SK-N-SH (cell line): ENCODE data around the gene TNNT2. TPM values are rescaled to one million over a fixed set of nuclear protein-coding genes. Genes with fewer than 3 reads are reported as not detected.

Experiments used
- CTCF ChIA-PET: fragments of 300-600, 350-600 bp; formaldehyde crosslinking; extraction: SDS; loops from one replicate; lab custom pipeline; 2021; lab: Yijun Ruan, JAX
- POLR2A ChIA-PET: fragments of 350-600 bp; sonication (Branson Sonifier 250); formaldehyde crosslinking; extraction: SDS; loops from one replicate; lab custom pipeline; 2020; ENCODE audit warnings: antibody characterized with exemption, inconsistent platforms; lab: Yijun Ruan, JAX
- DNase-seq: peaks from one replicate; pipeline ENCODE4 v3.0.0; 2012
- H2AFZ ChIP-seq: fragments of 200-600 bp; sonication (generic); 2 replicates; pipeline ENCODE4 v1.8.1; 2016; ENCODE audit warnings: antibody characterized with exemption, mild to moderate bottlenecking, low read depth
- H3F3A ChIP-seq: fragments of 200-600 bp; sonication (generic); replicated peaks from 2 replicates; pipeline ENCODE3; 2016; ENCODE audit warnings: antibody characterized with exemption, mild to moderate bottlenecking; ENCODE audit not compliant: insufficient read depth
- H3K27ac ChIP-seq, 2 experiments: fragments of 200-500 bp in 1 of 2; fragments of 200-600 bp in 1 of 2; sonication (Bioruptor generic) in 1 of 2; sonication (generic), shearing (Covaris generic) in 1 of 2; 2 replicates each; pipeline versions ENCODE4 v1.5.1 to v1.6.1; 2014 to 2016; ENCODE audit warnings: low read depth in 2 of 2, inconsistent platforms in 1 of 2, low read length in 1 of 2, mild to moderate bottlenecking in 1 of 2, mixed read lengths in 1 of 2
- H3K27me3 ChIP-seq: fragments of 200-600 bp; sonication (generic), shearing (Covaris generic); 2 replicates; pipeline ENCODE4 v1.6.1; 2016; ENCODE audit warnings: mixed run types; ENCODE audit not compliant: insufficient read depth
- H3K36me3 ChIP-seq, 2 experiments: fragments of 200-500 bp in 1 of 2; fragments of 200-600 bp in 1 of 2; sonication (Bioruptor generic) in 1 of 2; sonication (generic) in 1 of 2; replicated peaks in 1 of 2; 2 replicates each; pipeline versions ENCODE3 to v1.5.1; 2014 to 2016; ENCODE audit warnings: low read length in 1 of 2, mild to moderate bottlenecking in 1 of 2; ENCODE audit not compliant: insufficient read depth in 2 of 2, control insufficient read depth in 1 of 2
- H3K4me1 ChIP-seq, 2 experiments: fragments of 200-500 bp in 1 of 2; fragments of 200-600 bp in 1 of 2; sonication (Bioruptor generic) in 1 of 2; sonication (generic), shearing (Covaris generic) in 1 of 2; 2 replicates each; pipeline versions ENCODE4 v1.5.1 to v1.6.1; 2014 to 2016; ENCODE audit warnings: low read depth in 1 of 2, low read length in 1 of 2, mixed run types in 1 of 2; ENCODE audit not compliant: insufficient read depth in 2 of 2, control insufficient read depth in 1 of 2
- H3K4me2 ChIP-seq: fragments of 200-600 bp; sonication (generic), shearing (Covaris generic); 2 replicates; pipeline ENCODE4 v1.6.1; 2017; ENCODE audit warnings: mixed run types
- H3K4me3 ChIP-seq, 2 experiments: fragments of 200-500 bp in 1 of 2; fragments of 200-600 bp in 1 of 2; sonication (Bioruptor generic) in 1 of 2; sonication (generic), shearing (Covaris generic) in 1 of 2; 2 replicates each; pipeline versions ENCODE4 v1.5.1 to v1.8.1; 2014 to 2016; ENCODE audit warnings: low read depth in 2 of 2, inconsistent platforms in 1 of 2, low read length in 1 of 2, mild to moderate bottlenecking in 1 of 2, mixed read lengths in 1 of 2, moderate library complexity in 1 of 2
- H3K79me2 ChIP-seq: fragments of 200-600 bp; sonication (generic); 2 replicates; pipeline ENCODE4 v1.8.1; 2017; ENCODE audit warnings: mild to moderate bottlenecking; ENCODE audit not compliant: insufficient read depth
- H3K9ac ChIP-seq: fragments of 200-600 bp; sonication (generic); 2 replicates; pipeline ENCODE4 v1.6.1; 2017; ENCODE audit warnings: mixed run types
- H3K9me2 ChIP-seq: fragments of 200-600 bp; sonication (generic); 2 replicates; pipeline ENCODE4 v1.6.1; 2017; ENCODE audit warnings: mixed run types
- H3K9me3 ChIP-seq: fragments of 200-600 bp; sonication (generic); 2 replicates; pipeline ENCODE4 v1.6.1; 2017; ENCODE audit warnings: mixed run types, mild to moderate bottlenecking, moderate library complexity
- H4K20me1 ChIP-seq: fragments of 200-600 bp; sonication (generic); 2 replicates; pipeline ENCODE4 v1.6.1; 2017; ENCODE audit warnings: mild to moderate bottlenecking, mixed run types; ENCODE audit not compliant: insufficient read depth
- CHD2 ChIP-seq: fragments of 150-350 bp; IDR thresholded peaks from 2 replicates; pipeline ENCODE4 v1.6.1; 2018; ENCODE audit warnings: low read length; ENCODE audit not compliant: partially characterized antibody
- CTCF ChIP-seq: fragments of 200-600 bp; sonication (generic); IDR thresholded peaks from 2 replicates; pipeline ENCODE4 v1.6.1; 2017; ENCODE audit warnings: antibody characterized with exemption, mild to moderate bottlenecking, moderate library complexity
- ELF1 ChIP-seq: IDR thresholded peaks from 2 replicates; pipeline ENCODE4 v1.4.0; 2012
- EZH2phosphoT487 ChIP-seq: fragments of 200-600 bp; sonication (generic); IDR thresholded peaks from 2 replicates; pipeline ENCODE4 v1.6.1; 2017; ENCODE audit warnings: low read depth, mixed run types, mild to moderate bottlenecking, antibody characterized with exemption, moderate library complexity, borderline replicate concordance
- FOXM1 ChIP-seq: IDR thresholded peaks from 2 replicates; pipeline ENCODE4 v1.4.0; 2012; ENCODE audit warnings: low read depth, mild to moderate bottlenecking
- GABPA ChIP-seq: IDR thresholded peaks from 2 replicates; pipeline ENCODE4 v1.4.0; 2012; ENCODE audit warnings: low read depth, mild to moderate bottlenecking
- MEF2A ChIP-seq: IDR thresholded peaks from 2 replicates; pipeline ENCODE4 v1.4.0; 2012; ENCODE audit warnings: low read depth, borderline replicate concordance
- NFIC ChIP-seq: IDR thresholded peaks from 2 replicates; pipeline ENCODE4 v1.4.0; 2012; ENCODE audit warnings: borderline replicate concordance
- RAD21 ChIP-seq: IDR thresholded peaks from 2 replicates; pipeline ENCODE4 v1.6.1; 2012; ENCODE audit warnings: mild to moderate bottlenecking, low read length
- RCOR1 ChIP-seq: fragments of 150-350 bp; IDR thresholded peaks from 2 replicates; pipeline ENCODE4 v1.6.1; 2017; ENCODE audit warnings: antibody characterized with exemption, low read length
- SMC3 ChIP-seq: IDR thresholded peaks from 2 replicates; pipeline ENCODE4 v1.6.1; 2012; ENCODE audit warnings: low read depth, low read length, improper control_type of control experiment
- TCF12 ChIP-seq: IDR thresholded peaks from 2 replicates; pipeline ENCODE4 v1.4.0; 2012
- USF2 ChIP-seq: fragments of 150-350 bp; IDR thresholded peaks from 2 replicates; pipeline ENCODE4 v1.6.1; 2017; ENCODE audit warnings: antibody characterized with exemption, low read length, low read depth, borderline replicate concordance
- WGBS: methylation state at CpG from one replicate; pipeline ENCODE4 v1.1.6; 2017; ENCODE audit warnings: low lambda C conversion rate; 5-methylcytosine and 5-hydroxymethylcytosine counted together
- polyA plus RNA-seq, 3 experiments: library from polyadenylated mRNA; depleted of rRNA; stranded (reverse); fragments of >200 nt; gene quantifications; 2 replicates each; pipeline ENCODE4 v1.2.3, GENCODE V29; 2012

Gene TNNT2
- polyA plus RNA-seq, 1 of the 3 experiments (the other 2 are of a cell fraction): 0.33 TPM

- TF ChIP-seq USF2: no peak
- no peak for TF ChIP-seq CHD2
- TF ChIP-seq ELF1: no peak
- no peak for TF ChIP-seq EZH2phosphoT487
- TF ChIP-seq GABPA: no peak
- TF ChIP-seq FOXM1: no peak
- TF ChIP-seq NFIC: no peak
Observed at GRCh38 chr1:201409440-201409839, 32.0 kb upstream of the TNNT2 start (continued).

GRCh38 chr1:201408834-201409200 lies 31.3 kb upstream of the TNNT2 start:
- Histone ChIP-seq H3K4me3 (no peak overlapping the region), H2AFZ (no peak overlapping the region), H3K9me2 (no peaks in the 10 kb centered on the region), H3K4me2 (no peak overlapping the region), H3K27me3 (peaks cover 26% of the 10 kb centered on the region; the same call in 1 of the 2 replicates), H3K79me2 (no peaks in the 10 kb centered on the region), H4K20me1 (no peaks in the 10 kb centered on the region), H3F3A (no peaks in the 10 kb centered on the region), H3K9me3 (no peaks in the 10 kb centered on the region), H3K27ac (no peak overlapping the region), H3K9ac (no peak overlapping the region), H3K4me1 (peaks cover 0 to 8% of the 10 kb centered on the region in 2 experiments; a peak in 1 of 4 replicates), H3K36me3 (no peaks in the 10 kb centered on the region)
- no peak for DNase-seq
- no peak for TF ChIP-seq MEF2A
- WGBS: 21% methylated on average over 2 of the region's 3 CpGs
- ChIA-PET POLR2A (no interaction called here), CTCF (interaction anchor here (0.7 to 9.6 kb wide), 29 partner anchors 9 to 181 kb away, joined by 3 to 105 read pairs (median 6); partner anchors contain the start of genes LAD1 and TNNT2)

- Histone ChIP-seq H2AFZ (no peak overlapping the region), H3F3A (no peaks in the 10 kb centered on the region), H4K20me1 (no peaks in the 10 kb centered on the region), H3K27ac (no peak overlapping the region), H3K79me2 (no peaks in the 10 kb centered on the region), H3K9me2 (no peaks in the 10 kb centered on the region), H3K9ac (no peak overlapping the region), H3K27me3 (peaks cover 31% of the 10 kb centered on the region; the same call in 1 of the 2 replicates), H3K4me2 (no peak overlapping the region), H3K36me3 (no peaks in the 10 kb centered on the region)
- 22% methylated on average over 10 of the region's 11 CpGs for WGBS
- ChIA-PET CTCF (interaction anchor here (0.7 to 9.6 kb wide), 32 partner anchors 9 to 181 kb away, joined by 3 to 105 read pairs (median 5); partner anchors contain the start of genes LAD1 and TNNT2), POLR2A (no interaction called here)
- peak; percentile 91 for DNase-seq
- TF ChIP-seq RAD21 (peak; percentile 78), CTCF (peak; percentile 95), SMC3 (peak; percentile 93), RCOR1 (no peak), TCF12 (no peak)
- TF ChIP-seq, all 33 proteins: peak for 3
- Histone ChIP-seq H3K4me3 (no peak overlapping the region; a peak in 1 of 4 replicates), H3K4me1 (peaks cover 0 to 8% of the 10 kb centered on the region in 2 experiments; a peak in 1 of 4 replicates), H3K9me3 (no peaks in the 10 kb centered on the region)
Observed at GRCh38 chr1:201408176-201408833, 30.8 kb upstream of the TNNT2 start.
